ENCODE measurements around the gene OR4E2.
"Not testable (repeated sequence)": the region's sequence is repeated elsewhere in the genome, so short reads cannot be mapped to it uniquely, and the experiment has no call there.

Gene OR4E2

GRCh38 chr14:21697662-21698061, 44.0 kb downstream of the OR4E2 start:
- not testable (repeated sequence) for DNase-seq (ENCODE audit: low read depth)

GRCh38 chr14:21698538-21698937, 44.9 kb downstream of the OR4E2 start:
- DNase-seq (ENCODE audit: low read depth), result not testable (repeated sequence)

- no peak for DNase-seq (ENCODE audit: low read depth)
Observed at GRCh38 chr14:21699551-21699950, 45.9 kb downstream of the OR4E2 start.

- no peak for DNase-seq (ENCODE audit: low read depth)
Observed at GRCh38 chr14:21702316-21702715, 48.7 kb downstream of the OR4E2 start.

GRCh38 chr14:21703357-21704326, 50.0 kb downstream of the OR4E2 start:
- no peak for DNase-seq (ENCODE audit: low read depth)

GRCh38 chr14:21704338-21704737, 50.7 kb downstream of the OR4E2 start:
- no peak for DNase-seq (ENCODE audit: low read depth)

GRCh38 chr14:21711360-21711961, 57.8 kb downstream of the OR4E2 start:
- DNase-seq (ENCODE audit: low read depth), result no peak

- no peak for DNase-seq (ENCODE audit: low read depth)
Observed at GRCh38 chr14:21712036-21712435, 58.4 kb downstream of the OR4E2 start.

GRCh38 chr14:21714318-21714929, 60.8 kb downstream of the OR4E2 start:
- DNase-seq (ENCODE audit: low read depth), result no peak

Data from stimulated activated CD8-positive, alpha-beta memory T cell treated with anti-CD3 and anti-CD28 coated beads, Interleukin-15, amount 100 ng/mL, for 1 hour (primary cell).